Activated T-cell treated with anti-CD3 and anti-CD28 coated beads for 48 hours (primary cell): Measurements from ENCODE around the gene HNRNPAB.

ENCODE experiments used
- DNase-seq: peaks from one replicate; pipeline ENCODE4 v3.0.0-alpha.2; 2020; ENCODE audit warnings: low read depth

Gene HNRNPAB

DNA sequence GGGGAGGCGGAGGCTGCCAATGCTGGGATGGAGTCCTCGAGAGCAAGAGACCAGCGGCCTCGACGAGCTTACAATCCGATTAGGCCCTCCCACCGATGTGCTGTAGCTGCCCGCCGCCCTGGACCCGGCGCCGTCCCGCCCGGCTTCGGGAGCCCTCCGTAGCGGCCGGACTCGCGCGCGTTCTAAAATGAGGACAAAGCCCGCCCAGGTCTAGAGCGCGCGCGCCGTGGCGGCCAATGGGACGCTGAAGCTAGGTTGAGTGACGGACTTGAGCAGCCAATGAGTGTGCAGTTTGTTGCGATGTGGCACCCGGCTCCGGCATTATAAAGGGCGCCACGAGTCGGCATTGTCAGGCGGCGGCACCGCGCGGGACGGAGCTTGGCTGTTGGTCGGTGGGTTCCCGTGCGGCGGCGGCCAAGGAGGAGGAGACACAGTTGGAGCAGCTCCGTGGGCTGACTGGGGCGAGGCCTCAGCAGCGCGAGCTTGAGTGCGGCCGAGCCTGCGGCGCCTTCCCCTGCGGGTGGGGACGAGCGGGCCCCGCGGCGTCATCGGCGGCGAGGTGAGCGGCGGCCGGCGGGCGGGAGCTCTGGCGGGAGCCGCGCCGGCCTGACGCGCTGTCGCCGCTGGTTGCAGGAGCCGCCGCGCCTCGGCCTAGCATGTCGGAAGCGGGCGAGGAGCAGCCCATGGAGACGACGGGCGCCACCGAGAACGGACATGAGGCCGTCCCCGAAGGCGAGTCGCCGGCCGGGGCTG lies at the start of gene HNRNPAB:
HNRNPAB (plus strand) TSS at position 352 of the 753 bp plus-strand sequence; CDS start at position 657, 305 bp downstream.
- peak; percentile 90 for DNase-seq

GRCh38 chr5:178155065-178155464 lies 49.3 kb upstream of the HNRNPAB start:
- DNase-seq, result no peak

GRCh38 chr5:178160176-178160575 lies 44.2 kb upstream of the HNRNPAB start:
- no peak for DNase-seq

GRCh38 chr5:178162481-178162880 lies 41.9 kb upstream of the HNRNPAB start:
- no peak for DNase-seq

- peak; percentile 92 for DNase-seq
Observed at GRCh38 chr5:178163772-178164735, 40.3 kb upstream of the HNRNPAB start.

GRCh38 chr5:178165581-178165980 lies 38.8 kb upstream of the HNRNPAB start:
- DNase-seq, result no peak

DNA sequence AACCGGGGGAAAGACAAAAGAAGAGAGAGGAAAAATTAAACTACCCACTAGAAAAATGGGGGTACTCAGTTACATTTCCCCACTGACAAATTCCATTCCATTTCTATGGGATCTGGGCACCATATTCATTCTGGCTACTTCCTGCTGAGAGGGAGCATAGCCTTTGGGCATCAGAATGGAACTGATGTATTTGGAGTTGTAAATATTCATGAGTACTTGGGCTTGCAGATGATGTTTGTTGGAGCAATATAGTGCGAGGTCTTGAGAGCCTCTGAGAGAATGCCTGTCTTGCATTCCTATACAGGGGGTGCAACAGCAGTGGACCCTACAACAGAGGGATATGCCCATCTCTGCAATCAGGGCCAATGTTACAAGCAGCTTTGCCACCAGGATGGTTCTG lies 33.9 kb upstream of the HNRNPAB start:
- no peak for DNase-seq

- no peak for DNase-seq
Observed at GRCh38 chr5:178174456-178174855, 29.9 kb upstream of the HNRNPAB start.

DNA sequence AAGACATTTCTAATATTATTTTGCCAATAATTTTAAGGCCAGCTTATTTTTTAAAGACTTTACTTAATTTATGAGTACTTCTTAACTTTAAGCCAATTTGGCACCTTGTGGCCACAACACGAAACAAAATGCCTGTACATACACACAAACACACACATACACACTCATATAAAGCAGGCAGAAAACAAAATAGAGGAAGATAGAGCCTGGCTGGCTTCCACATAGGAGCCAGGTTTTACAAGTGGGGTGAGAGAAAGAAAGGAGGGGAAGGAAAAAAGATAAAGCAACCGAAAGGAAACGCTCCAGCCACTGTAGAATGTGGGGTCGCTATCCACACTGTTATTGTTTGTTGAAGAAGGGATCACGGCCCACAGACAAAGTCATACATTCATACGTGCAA lies 27.5 kb upstream of the HNRNPAB start:
- no peak for DNase-seq

- DNase-seq, result no peak
Observed at GRCh38 chr5:178177569-178177968, 26.8 kb upstream of the HNRNPAB start.

- no peak for DNase-seq
Observed at GRCh38 chr5:178180141-178180863, 24.0 kb upstream of the HNRNPAB start.

GRCh38 chr5:178182158-178182876 lies 22.0 kb upstream of the HNRNPAB start:
- DNase-seq, result no peak

DNA sequence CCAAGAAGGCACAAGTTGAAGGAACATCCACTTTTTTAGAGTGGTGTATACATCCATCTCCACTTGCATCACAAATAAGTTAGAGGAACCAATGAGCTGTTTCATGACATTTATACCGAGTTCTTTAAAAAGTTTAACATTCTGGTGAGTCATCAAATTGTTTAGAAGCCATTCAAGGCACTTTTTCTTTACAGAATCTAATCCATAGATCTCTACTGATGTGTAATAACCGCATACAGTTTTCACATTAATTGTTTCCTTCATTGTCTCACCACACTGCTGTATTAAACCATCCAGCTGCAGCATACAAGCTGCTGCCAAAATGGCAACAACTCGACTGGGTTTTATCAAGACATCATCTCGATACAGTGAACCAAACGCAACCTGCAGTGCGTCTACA lies 17.9 kb upstream of the HNRNPAB start:
- DNase-seq, result no peak

DNA sequence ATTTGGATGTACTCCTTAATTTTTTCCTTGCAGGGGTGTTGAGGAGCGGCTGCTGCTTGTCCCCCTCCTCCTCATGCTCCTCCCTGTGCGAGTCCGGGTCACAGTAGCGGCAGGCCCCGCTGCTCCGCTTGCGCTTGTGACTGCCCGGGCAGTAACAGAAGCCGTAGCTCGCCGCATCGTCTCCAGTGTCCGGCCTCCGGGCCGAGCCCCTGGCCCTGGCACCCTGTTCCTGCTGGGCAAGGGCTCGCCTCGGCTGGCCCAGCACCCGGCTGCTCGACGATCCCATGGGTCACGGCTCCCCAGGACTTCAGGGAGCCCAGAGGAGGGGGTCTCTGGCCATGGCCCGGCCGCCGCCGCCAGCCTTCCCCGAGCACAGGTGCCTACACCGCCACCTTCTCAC lies 17.3 kb upstream of the HNRNPAB start, which contains the start of gene GMCL2:
GMCL2 (minus strand) TSS at position 358 of the 400 bp plus-strand sequence; CDS start at position 286, 72 bp downstream.
- no peak for DNase-seq

DNA sequence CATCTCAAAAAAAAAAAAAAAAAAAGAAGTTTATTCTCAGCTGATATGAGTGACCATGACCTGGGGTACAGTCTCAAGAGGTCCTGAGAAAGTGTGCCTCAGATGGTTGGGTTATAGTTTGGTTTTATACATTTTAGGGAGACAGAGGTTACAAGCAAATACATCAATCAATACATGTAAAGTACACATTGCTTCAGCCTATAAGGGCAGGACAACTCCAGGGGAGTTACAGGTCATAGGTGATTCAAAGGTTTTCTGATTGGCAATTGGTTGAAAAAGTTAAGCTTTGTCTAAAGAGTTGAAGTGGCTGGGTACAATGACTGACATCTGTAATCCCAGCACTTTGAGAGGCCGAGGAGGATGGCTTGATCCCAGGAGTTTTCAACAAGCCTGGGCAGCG lies 14.9 kb upstream of the HNRNPAB start:
- no peak for DNase-seq

DNA sequence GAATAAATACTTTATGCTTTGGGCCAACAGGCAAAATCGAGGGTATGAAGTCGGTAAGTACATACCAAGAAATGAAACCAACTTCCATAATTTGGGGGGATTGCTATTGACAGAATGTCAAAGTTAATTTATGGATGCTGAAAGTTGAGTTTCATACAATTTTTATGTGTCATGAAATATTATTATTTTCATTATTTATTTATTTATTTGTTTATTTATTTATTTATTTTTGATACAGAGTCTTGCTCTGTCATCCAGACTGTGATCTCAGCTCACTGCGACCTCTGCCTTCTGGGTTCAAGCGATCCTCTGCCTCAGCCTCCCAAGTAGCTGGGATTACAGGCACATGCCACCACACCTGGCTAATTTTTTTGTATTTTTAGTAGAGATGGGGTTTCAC lies 12.7 kb upstream of the HNRNPAB start:
- DNase-seq, result no peak

GRCh38 chr5:178192244-178192643 lies 12.1 kb upstream of the HNRNPAB start:
- DNase-seq, result no peak

- DNase-seq, result no peak
Observed at GRCh38 chr5:178192787-178193186, 11.5 kb upstream of the HNRNPAB start.

- no peak for DNase-seq
Observed at GRCh38 chr5:178193251-178193809, 11.0 kb upstream of the HNRNPAB start.

GRCh38 chr5:178194026-178194425 lies 10.3 kb upstream of the HNRNPAB start:
- DNase-seq, result no peak

DNA sequence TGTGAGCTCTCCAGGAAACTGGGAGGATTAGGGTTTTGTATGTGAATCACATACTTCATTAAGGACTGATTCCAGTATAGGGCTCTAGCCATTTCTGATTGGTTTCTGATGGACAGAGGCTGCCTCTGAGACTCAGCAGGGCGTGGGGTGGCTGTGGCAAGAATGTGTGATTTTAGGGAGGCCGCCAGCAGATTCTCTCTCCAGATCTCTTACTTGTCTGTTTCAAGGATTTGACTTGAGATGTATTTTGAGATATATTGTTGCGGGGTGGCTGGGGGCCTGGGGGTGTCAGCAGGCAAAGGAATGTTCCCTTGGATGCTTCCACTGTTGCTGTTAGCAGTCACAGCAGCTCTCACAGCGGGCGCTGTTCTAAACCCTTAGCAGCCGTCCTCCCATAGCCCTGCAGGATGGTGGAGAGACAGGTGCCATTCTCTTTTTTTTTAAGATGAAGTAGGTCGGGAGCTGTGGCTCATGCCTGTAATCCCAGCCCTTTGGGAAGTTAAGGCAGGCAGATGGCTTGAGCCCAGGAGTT lies 8.0 kb upstream of the HNRNPAB start:
- DNase-seq, result no peak
